ENCODE results near the gene UNC13C.

UNC13C gene

GRCh38 chr15:54410481-54410880, 432.2 kb downstream of the UNC13C start (continued):
- no peak for TF ChIP-seq ZNF280C (tag by site-specific recombination; IDR thresholded peaks at IDR 0.05)

DNA sequence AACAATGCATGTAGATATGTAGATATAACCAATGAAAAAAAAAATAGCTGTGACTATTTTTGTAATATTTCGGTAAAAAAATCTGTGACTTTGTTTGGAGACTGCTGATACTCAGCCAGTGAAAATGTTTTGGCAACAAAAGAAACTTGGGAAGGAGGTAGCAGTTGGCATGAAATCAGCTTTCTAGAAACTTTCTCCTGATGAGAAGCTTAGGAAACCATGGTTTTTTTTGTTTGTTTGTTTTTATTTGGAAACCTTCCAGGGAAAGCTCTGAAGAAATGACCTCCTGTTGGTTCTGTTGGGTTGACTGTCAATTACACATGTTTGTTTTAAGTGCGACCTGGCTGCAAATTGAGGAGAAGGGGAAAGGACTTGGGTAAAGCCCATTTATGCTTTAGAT, 445.9 kb downstream of the UNC13C start:
- ChIA-PET POLR2A (no interaction called here), CTCF (no interaction called here)
- Histone ChIP-seq H3K4me3 (ENCODE audit: low read depth, low read length) (no peak overlapping the region), H3K27ac (ENCODE audit: extremely low read depth, low read depth, low read length) (no peak overlapping the region), H3K9me3 (ENCODE audit: control insufficient read depth, insufficient read depth, low read depth, low read length) (no peaks in the 10 kb centered on the region), H3K36me3 (ENCODE audit: control insufficient read depth in 2 of 2, insufficient read depth in 1 of 2, low read length in 2 of 2) (no peaks in the 10 kb centered on the region), H3K4me1 (ENCODE audit: control insufficient read depth, insufficient read depth, low read length) (no peaks in the 10 kb centered on the region)
- TF ChIP-seq ZNF530 (tag by site-specific recombination; IDR thresholded peaks at IDR 0.05; ENCODE audit: low read depth) (no peak), ZNF843 (tag by site-specific recombination; IDR thresholded peaks at IDR 0.05) (no peak), ZNF394 (tag by site-specific recombination; IDR thresholded peaks at IDR 0.05; ENCODE audit: borderline replicate concordance) (no peak), OVOL3 (tag by site-specific recombination; IDR thresholded peaks at IDR 0.05) (no peak), ZNF223 (tag by site-specific recombination; IDR thresholded peaks at IDR 0.05) (no peak), HIC1 (tag by site-specific recombination; IDR thresholded peaks at IDR 0.05) (no peak), ZNF629 (tag by site-specific recombination; IDR thresholded peaks at IDR 0.05) (no peak), ZNF660 (tag by site-specific recombination; IDR thresholded peaks at IDR 0.05) (no peak), YY2 (tag by site-specific recombination; IDR thresholded peaks at IDR 0.05) (no peak), ZNF768 (tag by site-specific recombination; IDR thresholded peaks at IDR 0.05) (no peak), GLI4 (tag by site-specific recombination; IDR thresholded peaks at IDR 0.05) (no peak), ZNF114 (tag by site-specific recombination; IDR thresholded peaks at IDR 0.05) (no peak), OSR2 (tag by site-specific recombination; IDR thresholded peaks at IDR 0.05) (no peak), ZNF112 (tag by site-specific recombination; IDR thresholded peaks at IDR 0.05) (no peak), ZNF837 (tag by site-specific recombination; IDR thresholded peaks at IDR 0.05) (no peak), MEIS1 (CRISPR knock-in tag; IDR thresholded peaks at IDR 0.05; ENCODE audit: borderline replicate concordance) (no peak)

DNA sequence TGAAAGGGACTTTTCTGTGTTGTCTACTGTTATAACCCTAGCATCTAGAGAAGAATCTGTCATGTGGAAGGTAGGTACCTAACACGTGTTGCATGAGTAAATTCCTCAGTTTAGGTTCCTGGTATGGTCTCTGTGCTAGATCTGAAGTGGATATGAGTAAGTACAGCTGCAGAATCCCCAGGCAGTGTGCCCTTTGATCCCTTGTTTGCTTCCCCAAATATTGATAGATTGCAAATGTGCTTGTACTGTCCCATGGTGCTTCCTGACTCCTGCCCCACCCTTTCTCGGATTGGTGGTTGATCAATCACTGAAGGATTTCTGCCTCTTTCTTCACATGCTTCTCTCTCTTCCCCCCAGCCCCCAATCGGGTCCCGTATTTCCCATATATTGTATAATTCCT, 450.4 kb downstream of the UNC13C start:
- CTCF ChIA-PET = no interaction called here
- no peak for TF ChIP-seq ZNF623 (tag by site-specific recombination; IDR thresholded peaks at IDR 0.05)
- no peak for TF ChIP-seq ZNF10 (tag by site-specific recombination; IDR thresholded peaks at IDR 0.05)
- TF ChIP-seq ZNF426 (tag by site-specific recombination; IDR thresholded peaks at IDR 0.05) = no peak
- TF ChIP-seq SP3 (tag by site-specific recombination; IDR thresholded peaks at IDR 0.05) = no peak
- no peak for TF ChIP-seq ZNF174 (tag by site-specific recombination; IDR thresholded peaks at IDR 0.05)
- no peak for TF ChIP-seq KLF17 (tag by site-specific recombination; IDR thresholded peaks at IDR 0.05)
- TF ChIP-seq ZNF2 (tag by site-specific recombination; IDR thresholded peaks at IDR 0.05) = no peak
- TF ChIP-seq PATZ1 (tag by site-specific recombination; IDR thresholded peaks at IDR 0.05) = no peak
- no peak for TF ChIP-seq KLF8 (tag by site-specific recombination; IDR thresholded peaks at IDR 0.05)
- TF ChIP-seq HOXD13 (CRISPR knock-in tag; IDR thresholded peaks at IDR 0.05; ENCODE audit: borderline replicate concordance) = no peak
- TF ChIP-seq ZNF202 (tag by site-specific recombination; IDR thresholded peaks at IDR 0.05; ENCODE audit: borderline replicate concordance) = no peak
- no peak for TF ChIP-seq ZFP69B (tag by site-specific recombination; IDR thresholded peaks at IDR 0.05)
- no peak for TF ChIP-seq ZNF677 (tag by site-specific recombination; IDR thresholded peaks at IDR 0.05)
- TF ChIP-seq SALL2 (tag by site-specific recombination; IDR thresholded peaks at IDR 0.05; ENCODE audit: borderline replicate concordance) = no peak

More for the DNA sequence above, 450.4 kb downstream of the UNC13C start:
- Histone ChIP-seq H3K36me3 (ENCODE audit: control insufficient read depth in 2 of 2, insufficient read depth in 1 of 2, low read length in 2 of 2) (no peaks in the 10 kb centered on the region), H3K4me3 (ENCODE audit: low read depth, low read length) (no peak overlapping the region), H3K4me1 (ENCODE audit: control insufficient read depth, insufficient read depth, low read length) (no peaks in the 10 kb centered on the region), H3K27ac (ENCODE audit: extremely low read depth, low read depth, low read length) (no peak overlapping the region), H3K9me3 (ENCODE audit: control insufficient read depth, insufficient read depth, low read depth, low read length) (no peaks in the 10 kb centered on the region)
- POLR2A ChIA-PET = no interaction called here

Data from HEK293 (cell line).